A673 (cell line): ENCODE data around the gene ADCY10.
"Not testable (repeated sequence)": the region's sequence is repeated elsewhere in the genome, so short reads cannot be mapped to it uniquely, and the experiment has no call there.

Experiments
- CTCF ChIP-seq: fragments of 300-800, 200-600 bp; sonication (generic); conservative IDR thresholded peaks from 2 replicates; pipeline ENCODE4 v1.5.1; 2017; ENCODE audit warnings: low read depth, mild to moderate bottlenecking, antibody characterized with exemption, low read length, moderate library complexity, mixed read lengths
- EZH2 ChIP-seq: fragments of 200-600 bp; sonication (generic); IDR thresholded peaks from 2 replicates; pipeline ENCODE4 v1.6.1; 2017; ENCODE audit warnings: borderline replicate concordance, low read depth, mild to moderate bottlenecking, mixed read lengths, antibody characterized with exemption, low read length; ENCODE audit not compliant: poor library complexity, severe bottlenecking

- not testable (repeated sequence) for TF ChIP-seq CTCF, EZH2
Observed at GRCh38 chr1:167866739-167867414, 47.1 kb downstream of the ADCY10 start.
